ENCODE results near the gene RBBP8. TPM values are rescaled to one million over a fixed set of nuclear protein-coding genes. Genes with fewer than 3 reads are reported as not detected.

Gene RBBP8
- total RNA-seq: 17.7 and 32.2 TPM in 2 replicates

GRCh38 chr18:22933206-22933965 lies at the start of gene RBBP8:
TSS of gene RBBP8 (plus strand) at chr18:22933328. CDS start at chr18:22936852, 3,524 bp downstream.

Other genes with a start within 250 kb of the RBBP8 start
- gene CABLES1, start 202.2 kb downstream of the RBBP8 start, total RNA-seq: 2.1 and 12.0 TPM in 2 replicates